Measurements from ENCODE around the gene ENOX1.

- no peak for TF ChIP-seq CTCF (IDR thresholded peaks at IDR 0.05)
- TF ChIP-seq POLR2A (IDR thresholded peaks at IDR 0.05) = no peak
These were observed 565.7 kb downstream of the ENOX1 start for GRCh38 chr13:43220873-43221595.
